ENCODE measurements around the gene SLC22A6. TPM values are rescaled to one million over a fixed set of nuclear protein-coding genes. Genes with fewer than 3 reads are reported as not detected.
A peak's percentile ranks its signal among the peaks of the same experiment; 100 is the strongest.

Gene SLC22A6
- total RNA-seq, 1 donor from 2014 or later: not detected

DNA sequence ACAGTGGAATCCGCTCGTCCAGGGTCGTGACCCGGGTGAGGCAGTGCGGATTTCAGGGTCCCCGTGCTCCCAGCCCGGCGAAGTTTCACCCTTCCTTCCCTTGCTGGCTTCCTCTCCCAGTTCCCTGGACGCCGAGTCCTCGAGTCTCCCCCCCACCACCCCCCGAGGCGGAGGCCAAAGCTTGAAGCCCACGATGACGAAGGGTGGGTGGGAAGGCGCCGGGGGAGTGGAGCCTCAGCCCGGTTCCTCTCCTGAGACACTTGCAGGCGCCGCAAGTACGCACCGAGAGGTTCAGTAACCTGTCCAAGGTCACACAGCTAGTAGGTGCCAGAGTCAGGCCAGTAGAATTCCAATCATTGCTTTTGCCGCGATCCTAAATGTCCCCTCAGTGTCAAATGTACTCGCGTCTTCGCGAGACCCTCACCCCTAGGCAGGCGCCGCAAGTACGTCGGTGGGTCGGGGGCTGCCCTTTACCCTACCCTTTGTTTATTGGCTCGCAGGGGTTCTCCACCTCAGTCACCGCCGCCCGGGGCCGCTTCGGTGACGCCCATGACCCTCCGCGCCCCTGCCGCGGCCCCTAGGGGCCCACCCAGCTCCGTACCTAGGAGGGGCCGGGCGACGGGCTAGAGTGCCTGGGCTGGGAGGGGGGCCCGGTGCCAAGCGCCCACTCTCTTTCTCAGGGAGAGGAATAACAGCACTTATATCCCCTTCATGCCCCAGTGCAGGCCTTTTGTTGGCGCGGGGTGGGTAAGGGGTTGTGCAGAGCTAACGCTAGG lies 57.9 kb downstream of the SLC22A6 start:
- no peak overlapping the region for H3K9ac ChIP-seq
- peaks cover 69% of the 10 kb centered on the region for H3K27me3 Mint-ChIP-seq (ENCODE audit: insufficient read depth, low read depth)
- H3K27me3 ChIP-seq: peaks cover 98% of the 10 kb centered on the region
- TF ChIP-seq, protein P1, sequence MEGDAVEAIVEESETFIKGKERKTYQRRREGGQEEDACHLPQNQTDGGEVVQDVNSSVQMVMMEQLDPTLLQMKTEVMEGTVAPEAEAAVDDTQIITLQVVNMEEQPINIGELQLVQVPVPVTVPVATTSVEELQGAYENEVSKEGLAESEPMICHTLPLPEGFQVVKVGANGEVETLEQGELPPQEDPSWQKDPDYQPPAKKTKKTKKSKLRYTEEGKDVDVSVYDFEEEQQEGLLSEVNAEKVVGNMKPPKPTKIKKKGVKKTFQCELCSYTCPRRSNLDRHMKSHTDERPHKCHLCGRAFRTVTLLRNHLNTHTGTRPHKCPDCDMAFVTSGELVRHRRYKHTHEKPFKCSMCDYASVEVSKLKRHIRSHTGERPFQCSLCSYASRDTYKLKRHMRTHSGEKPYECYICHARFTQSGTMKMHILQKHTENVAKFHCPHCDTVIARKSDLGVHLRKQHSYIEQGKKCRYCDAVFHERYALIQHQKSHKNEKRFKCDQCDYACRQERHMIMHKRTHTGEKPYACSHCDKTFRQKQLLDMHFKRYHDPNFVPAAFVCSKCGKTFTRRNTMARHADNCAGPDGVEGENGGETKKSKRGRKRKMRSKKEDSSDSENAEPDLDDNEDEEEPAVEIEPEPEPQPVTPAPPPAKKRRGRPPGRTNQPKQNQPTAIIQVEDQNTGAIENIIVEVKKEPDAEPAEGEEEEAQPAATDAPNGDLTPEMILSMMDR (IDR thresholded peaks at IDR 0.05): no peak
- peak; percentile 72 for TF ChIP-seq EZH2phosphoT487 (IDR thresholded peaks at IDR 0.05)
- peak; percentile 49 for TF ChIP-seq EZH2 (IDR thresholded peaks at IDR 0.05)
- H3K36me3 ChIP-seq: no peaks in the 10 kb centered on the region
- no peaks in the 10 kb centered on the region for H3K79me2 ChIP-seq (ENCODE audit: low read depth)
- H3K27ac ChIP-seq: no peak overlapping the region
- H3K4me3 Mint-ChIP-seq: peak overlapping the region; percentile 77
- H2AFZ ChIP-seq (replicated peaks): no peak overlapping the region
- peaks cover 22% of the 10 kb centered on the region for H4K20me1 ChIP-seq (ENCODE audit: low read depth)
- peak; percentile 32 for DNase-seq (ENCODE audit: low spot score)
- no peaks in the 10 kb centered on the region for H3K9me3 Mint-ChIP-seq
- H3K9me3 ChIP-seq (ENCODE audit: low read depth): no peaks in the 10 kb centered on the region
- H3K4me1 Mint-ChIP-seq: peaks cover 38% of the 10 kb centered on the region
- peaks cover 23% of the 10 kb centered on the region for H3K4me1 ChIP-seq
- peak overlapping the region; percentile 94 for H3K4me2 ChIP-seq
- H3K36me3 Mint-ChIP-seq: no peaks in the 10 kb centered on the region
- peak overlapping the region; percentile 46 for H3K4me3 ChIP-seq
- H3F3A ChIP-seq (ENCODE audit: low read depth): peaks cover 21% of the 10 kb centered on the region
- H3K27ac Mint-ChIP-seq: no peak overlapping the region

Small RNAs within 50 kb of the gene (small RNA-seq; reads per million reads assigned to genes)
- gene RN7SL259P: not detected

Other genes starting within 250 kb of the SLC22A6 start
- 9.2 and 22.8 TPM in 2 replicates for gene ZBTB3, start 230.8 kb downstream of the SLC22A6 start, total RNA-seq (ENCODE audit: low replicate concordance)
- 88.7 and 117 TPM in 2 replicates for gene POLR2G, start 223.4 kb downstream of the SLC22A6 start, total RNA-seq (ENCODE audit: low replicate concordance)
- gene TAF6L, start 213.6 kb downstream of the SLC22A6 start, total RNA-seq (ENCODE audit: low replicate concordance): 28.9 and 39.9 TPM in 2 replicates
- 24.5 and 40.4 TPM in 2 replicates for gene TMEM179B, start 197.6 kb downstream of the SLC22A6 start, total RNA-seq (ENCODE audit: low replicate concordance)
- gene TMEM223, start 193.0 kb downstream of the SLC22A6 start, total RNA-seq (ENCODE audit: low replicate concordance): 9.9 and 38.9 TPM in 2 replicates
- gene NXF1, start 179.5 kb downstream of the SLC22A6 start, total RNA-seq (ENCODE audit: low replicate concordance): 23.6 and 36.5 TPM in 2 replicates
- 30.2 and 32.9 TPM in 2 replicates for gene STX5, start 152.9 kb downstream of the SLC22A6 start, total RNA-seq (ENCODE audit: low replicate concordance)
- gene TEX54, start 152.1 kb downstream of the SLC22A6 start, total RNA-seq (ENCODE audit: low replicate concordance): not detected in 2 replicates
- gene WDR74, start 145.4 kb downstream of the SLC22A6 start, total RNA-seq (ENCODE audit: low replicate concordance): 40.0 and 47.4 TPM in 2 replicates
- gene SLC3A2, start 104.1 kb downstream of the SLC22A6 start, total RNA-seq (ENCODE audit: low replicate concordance): 99.8 and 130 TPM in 2 replicates
- not detected in 2 replicates for gene CHRM1, start 63.6 kb downstream of the SLC22A6 start, total RNA-seq (ENCODE audit: low replicate concordance)
- not detected in 2 replicates for gene SLC22A8, start 30.9 kb upstream of the SLC22A6 start, total RNA-seq (ENCODE audit: low replicate concordance)
- gene SLC22A24, start 159.3 kb upstream of the SLC22A6 start, total RNA-seq (ENCODE audit: low replicate concordance): not detected in 2 replicates